Kidney (tissue), 14 donors: ENCODE data around the gene LURAP1L. TPM values are rescaled to one million over a fixed set of nuclear protein-coding genes. Genes with fewer than 3 reads are reported as not detected.

ENCODE experiments used
- DNase-seq, 5 donors: peaks; one replicate each; pipeline ENCODE4 v3.0.0-alpha.2; 2013 to 2020
- FAIRE-seq: peaks from 2 replicates; lab custom pipeline; 2012; peaks lifted over from hg19 to GRCh38; lab: Jason Lieb, UNC
- H3K27ac ChIP-seq, 2 donors: one replicate each; pipeline ENCODE4 v1.7.0; 2013; ENCODE audit warnings: low read depth in 2 of 2, low read length in 2 of 2, inconsistent platforms in 1 of 2
- H3K27me3 ChIP-seq: one replicate; pipeline ENCODE4 v1.7.1; 2013; ENCODE audit warnings: low read length, inconsistent platforms; ENCODE audit not compliant: control insufficient read depth, insufficient read depth
- H3K36me3 ChIP-seq, 3 donors: one replicate each; pipeline versions ENCODE4 v1.7.0 to v1.7.1; 2013; ENCODE audit warnings: low read length in 3 of 3, control low read depth in 1 of 3, inconsistent platforms in 1 of 3; ENCODE audit not compliant: insufficient read depth in 3 of 3, control insufficient read depth in 2 of 3
- H3K4me1 ChIP-seq, 3 donors: one replicate each; pipeline versions ENCODE4 v1.7.0 to v1.7.1; 2013; ENCODE audit warnings: low read length in 3 of 3, inconsistent platforms in 1 of 3, low read depth in 1 of 3; ENCODE audit not compliant: control insufficient read depth in 2 of 3, insufficient read depth in 2 of 3
- H3K4me3 ChIP-seq, 3 donors: one replicate each; pipeline versions ENCODE4 v1.7.0 to v1.8.1; 2013; ENCODE audit warnings: low read length in 3 of 3, control low read depth in 1 of 3, inconsistent platforms in 1 of 3
- H3K9ac ChIP-seq, 3 donors: one replicate each; pipeline versions ENCODE4 v1.7.0 to v1.7.1; 2013; ENCODE audit warnings: low read length in 3 of 3, control low read depth in 1 of 3, inconsistent platforms in 1 of 3
- H3K9me3 ChIP-seq, 3 donors: one replicate each; pipeline versions ENCODE4 v1.7.0 to v1.7.1; 2013; ENCODE audit warnings: low read length in 3 of 3, control low read depth in 1 of 3, inconsistent platforms in 1 of 3; ENCODE audit not compliant: control insufficient read depth in 2 of 3, insufficient read depth in 1 of 3
- intact Hi-C: fragments of 100-400 bp; cut with DNase I; formaldehyde crosslinking; loops from one replicate; pipeline ENCODE4 v1.11.1; 2022
- polyA plus RNA-seq: library from polyadenylated mRNA; stranded (reverse); fragments of 350-450 nt; fragmentation: Illumina TruSeq; extraction: RNeasy Lipid Tissue Mini Kit (QIAGEN cat#74804); gene quantifications from one replicate; pipeline ENCODE4 v1.2.3, GENCODE V29; 2014; ENCODE audit warnings: low read depth, low replicate concordance; ENCODE audit not compliant: insufficient read depth
- total RNA-seq: library from RNA; stranded (reverse); fragmentation: NEBNext Ultra II Directional; extraction: Animal tissue kit (Norgen Biotek cat#: 25700); gene quantifications from one replicate; pipeline ENCODE4 v1.2.1, GENCODE V29; 2021
- TF ChIP-seq, protein P1 (sequence below): IDR thresholded peaks from 3 replicates; pipeline ENCODE4 v1.5.1; 2012; ENCODE audit warnings: mild to moderate bottlenecking, moderate library complexity, borderline replicate concordance; ENCODE audit not compliant: insufficient read depth; ENCODE audit errors: extremely low read depth
- donor health status: control.
- donor health status: control.
- donor health status: control.
- donor health status: control.
- donor health status: control.
- donor health status: DM: yes; HTN: yes; CAD: no.
- donor health status: Normal renal cell carcinoma (clear cell type).

LURAP1L gene
- total and polyA plus RNA-seq, 2 donors from 2014 or later, result 3.8 to 11.1 TPM

GRCh38 chr9:12765088-12765798, 9.6 kb upstream of the LURAP1L start:
- Histone ChIP-seq H3K4me1 (no peaks in the 10 kb centered on the region), H3K36me3 (no peaks in the 10 kb centered on the region), H3K27me3 (no peaks in the 10 kb centered on the region), H3K27ac (no peak overlapping the region), H3K4me3 (no peak overlapping the region), H3K9ac (no peak overlapping the region), H3K9me3 (no peaks in the 10 kb centered on the region)
- FAIRE-seq, result no peak
- intact Hi-C loops, result no loop called here
- TF ChIP-seq, protein P1, sequence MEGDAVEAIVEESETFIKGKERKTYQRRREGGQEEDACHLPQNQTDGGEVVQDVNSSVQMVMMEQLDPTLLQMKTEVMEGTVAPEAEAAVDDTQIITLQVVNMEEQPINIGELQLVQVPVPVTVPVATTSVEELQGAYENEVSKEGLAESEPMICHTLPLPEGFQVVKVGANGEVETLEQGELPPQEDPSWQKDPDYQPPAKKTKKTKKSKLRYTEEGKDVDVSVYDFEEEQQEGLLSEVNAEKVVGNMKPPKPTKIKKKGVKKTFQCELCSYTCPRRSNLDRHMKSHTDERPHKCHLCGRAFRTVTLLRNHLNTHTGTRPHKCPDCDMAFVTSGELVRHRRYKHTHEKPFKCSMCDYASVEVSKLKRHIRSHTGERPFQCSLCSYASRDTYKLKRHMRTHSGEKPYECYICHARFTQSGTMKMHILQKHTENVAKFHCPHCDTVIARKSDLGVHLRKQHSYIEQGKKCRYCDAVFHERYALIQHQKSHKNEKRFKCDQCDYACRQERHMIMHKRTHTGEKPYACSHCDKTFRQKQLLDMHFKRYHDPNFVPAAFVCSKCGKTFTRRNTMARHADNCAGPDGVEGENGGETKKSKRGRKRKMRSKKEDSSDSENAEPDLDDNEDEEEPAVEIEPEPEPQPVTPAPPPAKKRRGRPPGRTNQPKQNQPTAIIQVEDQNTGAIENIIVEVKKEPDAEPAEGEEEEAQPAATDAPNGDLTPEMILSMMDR, result no peak
- DNase-seq, result no peak

- no peak overlapping the region for H3K27ac ChIP-seq
- intact Hi-C loops, result no loop called here
- DNase-seq, result no peak
- FAIRE-seq, result no peak
- H3K9ac ChIP-seq, result no peak overlapping the region
- no peaks in the 10 kb centered on the region for H3K27me3 ChIP-seq
- no peaks in the 10 kb centered on the region for H3K36me3 ChIP-seq
- no peaks in the 10 kb centered on the region for H3K9me3 ChIP-seq
- H3K4me1 ChIP-seq, result no peaks in the 10 kb centered on the region
- TF ChIP-seq, protein P1, result no peak
- no peak overlapping the region for H3K4me3 ChIP-seq
Measured at GRCh38 chr9:12766357-12766756, 8.5 kb upstream of the LURAP1L start.

- no peak for DNase-seq
- Histone ChIP-seq H3K9me3 (no peaks in the 10 kb centered on the region), H3K4me1 (no peaks in the 10 kb centered on the region), H3K27me3 (no peaks in the 10 kb centered on the region), H3K36me3 (no peaks in the 10 kb centered on the region), H3K27ac (no peak overlapping the region), H3K9ac (no peak overlapping the region), H3K4me3 (no peak overlapping the region)
- intact Hi-C loops, result no loop called here
- no peak for FAIRE-seq
- TF ChIP-seq, protein P1, result no peak
Measured at GRCh38 chr9:12770261-12770660, 4.6 kb upstream of the LURAP1L start.
